Right ventricle myocardium inferior (tissue), 1 donor: Measurements from ENCODE around the gene S100A4. TPM values are rescaled to one million over a fixed set of nuclear protein-coding genes. Genes with fewer than 3 reads are reported as not detected.
A peak's percentile ranks its signal among the peaks of the same experiment; 100 is the strongest.
"Not testable (repeated sequence)": the region's sequence is repeated elsewhere in the genome, so short reads cannot be mapped to it uniquely, and the experiment has no call there.

Experiments
- ATAC-seq: fragments of 200-7000 bp; cut with Tn5 transposase; one replicate; pipeline ENCODE4 v1.9.1; 2020; ENCODE audit warnings: mild to moderate bottlenecking, moderate library complexity
- DNase-seq: peaks from one replicate; pipeline ENCODE4 v3.0.0; 2021; ENCODE audit errors: missing footprints
- intact Hi-C: fragments of 100-400 bp; cut with DNase I; formaldehyde crosslinking; loops from one replicate; pipeline ENCODE4 v1.11.0; 2022
- long read RNA-seq: library from polyadenylated mRNA; unstranded; transcript quantifications from one replicate; pipeline ENCODE4 v2.0.0, GENCODE V29; 2021
- total RNA-seq: library from RNA; stranded (reverse); fragmentation: NEBNext Ultra II Directional; extraction: Animal tissue kit (Norgen Biotek cat#: 25700); gene quantifications from one replicate; pipeline ENCODE4 v1.2.1, GENCODE V29; 2021
- donor health status: DM: no; HTN: yes; CAD: no; lungs with severe emphysema.

The S100A4 gene
- 164 TPM for total RNA-seq
- long read RNA-seq, transcript S100A4-204 (3 exons, 600 nt), result major isoform, 36 of 45 reads
- long read RNA-seq, transcript S100A4-201 (4 exons, 566 nt), result minor isoform, 5 of 45 reads
- long read RNA-seq, partial matches to known transcripts, result 1 of 45 reads
- long read RNA-seq, other reads (novel, unspliced or antisense), result 2 of 45 reads

DNA sequence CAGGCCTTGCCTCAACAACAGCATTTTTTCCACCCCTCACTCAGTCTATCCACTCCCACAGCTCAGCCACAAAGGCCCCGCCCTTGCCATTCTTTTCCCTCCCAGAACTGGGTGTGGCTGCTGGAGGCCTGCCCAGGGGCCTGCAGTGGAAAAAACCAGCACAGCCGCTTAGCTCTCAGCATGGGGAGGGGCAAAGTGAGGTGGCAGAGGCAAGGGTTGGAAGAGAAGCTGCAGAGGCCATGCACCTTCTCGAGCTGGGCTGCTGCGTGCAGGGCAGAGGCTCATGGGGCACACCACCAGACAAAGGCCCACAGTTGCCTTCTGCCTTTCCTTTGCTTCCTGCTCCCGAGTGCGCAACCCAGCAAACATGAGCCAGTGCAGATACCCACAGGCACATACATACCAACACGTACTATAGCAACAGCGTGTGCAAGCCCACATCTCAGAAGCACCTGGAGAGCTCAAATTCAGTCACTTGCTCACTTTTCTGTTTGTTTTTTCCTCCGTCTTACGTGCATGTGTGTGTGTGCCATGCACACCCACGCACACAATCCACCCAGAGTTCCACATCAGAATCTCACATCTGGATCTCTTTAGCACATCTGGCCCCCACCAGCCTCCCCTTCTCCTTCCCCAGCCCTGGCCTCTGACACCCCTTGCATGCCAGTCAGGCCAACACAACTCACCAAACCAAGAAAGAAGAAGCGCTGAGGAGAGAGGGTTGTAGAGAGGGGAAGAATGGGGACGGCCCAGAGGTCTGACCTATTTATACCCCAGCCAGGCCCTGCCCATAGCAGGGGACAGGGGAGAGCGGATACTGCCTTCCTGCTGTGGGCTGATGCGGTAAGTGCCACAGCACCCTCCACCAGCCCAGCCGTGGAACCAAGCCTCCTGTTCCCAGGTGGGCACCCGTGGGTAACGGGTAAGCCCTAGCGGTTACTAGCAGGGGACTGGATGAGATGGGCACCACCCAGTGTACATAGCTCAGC is at the start of gene S100A4:
Gene S100A4, minus strand, starts transcription at position 740 of the 989 bp plus-strand sequence. CDS start 1,012 bp downstream, outside the sequence.
- DNase-seq, result peak; percentile 96
- intact Hi-C loops, result no loop called here

GRCh38 chr1:153592748-153593147 is 47.1 kb upstream of the S100A4 start:
- intact Hi-C loops, result no loop called here
- no peak for ATAC-seq
- DNase-seq, result no peak

More for the DNA sequence above, at the start of gene S100A4:
- ATAC-seq, result peak; percentile 92

GRCh38 chr1:153588482-153588881 is 42.9 kb upstream of the S100A4 start:
- ATAC-seq (no peak), DNase-seq (no peak)
- intact Hi-C loops, result no loop called here

GRCh38 chr1:153588033-153588432 is 42.4 kb upstream of the S100A4 start:
- intact Hi-C loops, DNase-seq: not testable (repeated sequence)

DNA sequence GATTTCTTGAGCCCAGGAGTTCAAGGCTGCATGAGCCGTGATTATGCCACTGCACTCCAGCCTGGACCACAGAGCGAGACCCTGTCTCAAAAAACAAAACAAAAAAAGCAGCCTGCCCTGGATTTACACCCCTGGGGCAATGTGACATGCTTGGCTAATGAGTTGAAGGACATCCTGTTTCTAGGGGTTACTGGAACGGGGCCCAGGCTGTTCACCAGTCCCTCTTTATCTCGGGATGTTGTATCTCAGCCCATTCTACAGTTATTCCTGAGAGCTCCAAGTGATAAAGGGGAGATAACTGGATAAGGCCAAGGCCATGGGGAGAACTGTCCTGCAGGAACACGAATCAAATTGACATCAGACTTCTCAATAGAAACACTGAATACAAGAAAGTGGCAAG is 41.7 kb upstream of the S100A4 start:
- peak; percentile 26 for ATAC-seq
- intact Hi-C loops, result no loop called here
- no peak for DNase-seq

More at GRCh38 chr1:153588033-153588432, 42.4 kb upstream of the S100A4 start:
- ATAC-seq, result not testable (repeated sequence)

DNA sequence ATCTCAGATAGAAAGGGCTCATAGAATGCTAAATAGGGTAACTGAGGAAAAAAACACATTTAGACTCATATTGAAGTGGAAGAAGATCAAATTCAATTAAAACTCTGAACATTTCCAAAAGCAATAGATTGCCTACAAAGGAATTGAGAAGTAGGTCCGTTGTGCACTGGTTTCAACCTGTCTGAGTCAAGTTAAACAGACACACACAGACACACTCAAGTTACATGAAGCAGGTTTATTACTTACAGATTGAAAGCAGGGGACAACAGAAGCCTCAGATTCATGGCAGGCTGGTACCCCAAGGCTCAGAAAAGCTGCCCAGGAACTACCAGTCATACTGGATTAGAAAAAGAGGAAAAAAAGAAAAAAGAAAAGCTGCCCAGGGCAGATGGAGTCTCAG is 40.7 kb upstream of the S100A4 start:
- ATAC-seq (no peak), DNase-seq (no peak)
- intact Hi-C loops, result no loop called here

- ATAC-seq, result no peak
- no peak for DNase-seq
- intact Hi-C loops, result no loop called here
Measured at GRCh38 chr1:153585006-153585405, 39.4 kb upstream of the S100A4 start.

DNA sequence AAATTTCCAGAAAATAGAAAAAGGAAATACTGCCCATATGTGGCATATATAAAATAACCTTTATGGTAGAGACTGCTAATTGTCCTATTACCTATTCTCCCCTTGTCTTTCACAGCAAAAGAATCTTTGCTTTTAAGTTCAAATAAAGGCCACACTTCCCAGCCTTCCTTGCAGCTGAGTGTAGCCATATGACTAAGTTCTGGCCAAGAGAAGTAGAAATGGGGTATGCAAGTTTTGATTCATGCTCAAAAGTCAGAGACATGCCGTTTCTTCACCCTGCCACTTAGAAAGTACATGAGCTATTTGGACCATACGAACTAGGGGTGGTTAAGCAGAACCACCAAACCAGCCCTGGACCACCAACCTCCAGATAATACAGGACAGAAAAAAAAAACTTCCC is 38.4 kb upstream of the S100A4 start:
- intact Hi-C loops, result no loop called here
- no peak for ATAC-seq

DNA sequence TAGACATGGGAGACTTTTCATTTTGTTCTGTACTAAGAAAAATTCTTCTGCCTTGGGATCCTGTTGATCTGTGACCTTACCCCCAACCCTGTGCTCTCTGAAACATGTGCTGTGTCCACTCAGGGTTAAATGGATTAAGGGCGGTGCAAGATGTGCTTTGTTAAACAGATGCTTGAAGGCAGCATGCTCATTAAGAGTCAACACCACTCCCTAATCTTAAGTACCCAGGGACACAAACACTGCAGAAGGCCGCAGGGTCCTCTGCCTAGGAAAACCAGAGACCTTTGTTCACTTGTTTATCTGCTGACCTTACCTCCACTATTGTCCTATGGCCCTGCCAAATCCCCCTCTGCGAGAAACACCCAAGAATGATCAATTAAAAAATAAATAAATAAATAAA is 37.9 kb upstream of the S100A4 start:
- DNase-seq, intact Hi-C loops, ATAC-seq: not testable (repeated sequence)

More for the DNA sequence above, 38.4 kb upstream of the S100A4 start:
- DNase-seq, result no peak

- DNase-seq, ATAC-seq, intact Hi-C loops: not testable (repeated sequence)
Measured at GRCh38 chr1:153582836-153583235, 37.2 kb upstream of the S100A4 start.

DNA sequence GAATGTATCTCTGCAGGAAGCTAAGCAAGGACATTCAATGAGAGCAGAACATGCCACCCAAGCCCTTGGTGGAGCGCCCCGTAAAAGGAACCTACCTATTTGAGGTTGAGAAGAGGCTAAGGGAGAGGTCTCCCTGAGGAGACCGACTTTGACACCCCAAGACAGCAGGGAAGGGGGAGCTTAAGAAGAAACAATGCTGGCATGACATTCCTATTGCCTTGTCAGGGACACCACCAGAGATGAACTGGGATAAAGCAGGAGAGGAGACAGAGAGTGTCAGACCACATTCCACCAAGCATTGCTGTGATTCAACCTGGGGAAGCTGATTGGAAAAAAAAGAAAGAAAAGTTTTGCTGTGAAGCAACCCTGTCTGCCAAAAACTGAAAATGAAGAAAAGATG is 33.3 kb upstream of the S100A4 start:
- intact Hi-C loops, result loop anchor here (10.0 kb wide), 1 partner anchor 176 kb away; no protein-coding TSS in a partner anchor
- ATAC-seq (no peak), DNase-seq (no peak)

DNA sequence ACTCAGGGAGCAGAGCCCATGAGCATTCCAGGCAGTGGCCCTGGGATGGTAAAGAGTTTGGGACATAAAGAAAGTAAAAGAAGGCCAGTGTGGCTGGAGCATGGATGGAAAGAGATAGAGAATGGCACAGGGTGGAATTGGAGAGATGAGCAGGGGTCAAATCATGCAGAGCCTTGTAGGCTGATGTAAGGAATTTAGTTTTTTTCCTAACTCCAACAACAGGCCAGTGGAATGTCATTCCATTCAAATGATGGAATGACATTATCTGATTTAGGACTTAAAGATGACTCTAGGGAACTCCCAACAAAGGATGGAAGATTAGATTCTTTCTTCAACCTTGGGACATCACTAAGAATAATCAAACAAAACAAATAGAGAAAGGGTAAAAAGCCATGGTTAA is 32.9 kb upstream of the S100A4 start:
- DNase-seq (no peak), ATAC-seq (no peak)
- intact Hi-C loops, result loop anchor here (10.0 kb wide), 1 partner anchor 176 kb away; no protein-coding TSS in a partner anchor

DNA sequence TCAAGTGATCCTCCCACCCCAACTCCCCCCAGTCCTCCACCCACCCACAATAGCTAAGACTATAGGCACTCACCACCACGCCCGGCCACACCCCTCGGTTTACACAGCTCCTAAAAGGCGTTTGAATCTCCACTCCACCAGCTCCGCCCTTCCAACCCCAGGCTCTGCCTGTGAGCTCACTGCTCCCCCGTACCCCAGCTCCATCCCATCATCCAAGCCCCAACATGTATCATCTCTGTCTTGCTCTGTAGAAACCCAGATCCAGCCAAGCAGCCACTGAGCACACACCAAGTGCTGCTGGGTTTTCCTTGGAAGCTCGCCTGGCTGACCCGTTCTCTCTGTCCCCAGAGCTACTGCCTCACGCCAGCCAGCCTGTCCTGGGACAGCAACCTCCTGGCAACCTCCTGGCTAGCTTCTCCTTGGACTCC is 32.0 kb upstream of the S100A4 start:
- DNase-seq, result no peak
- ATAC-seq, result peak; percentile 69
- intact Hi-C loops, result loop anchor here (10.0 kb wide), 1 partner anchor 177 kb away; no protein-coding TSS in a partner anchor

DNA sequence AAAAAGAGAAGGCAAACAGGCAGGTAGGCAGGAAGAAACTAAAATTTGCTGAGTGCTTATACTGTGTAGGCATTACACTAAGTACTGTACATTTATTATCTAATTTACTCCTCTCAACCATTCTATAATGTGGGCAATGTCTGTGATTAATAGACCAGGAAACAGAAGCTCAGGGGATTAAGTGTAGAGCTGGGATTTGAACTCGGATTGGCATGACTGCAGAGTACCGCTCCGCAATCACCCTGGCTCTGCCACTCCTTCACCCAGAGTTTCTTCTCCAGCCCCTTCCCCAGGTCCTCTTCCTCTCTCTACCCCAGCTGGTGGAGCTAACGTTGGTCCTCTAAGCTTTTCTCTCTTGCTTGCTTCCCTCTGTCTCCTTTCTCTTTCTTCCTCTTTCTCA is 31.5 kb upstream of the S100A4 start:
- DNase-seq (no peak), ATAC-seq (no peak)
- intact Hi-C loops, result loop anchor here (10.0 kb wide), 1 partner anchor 178 kb away; no protein-coding TSS in a partner anchor

- ATAC-seq, DNase-seq: not testable (repeated sequence)
- intact Hi-C loops, result loop anchor here (10.0 kb wide), 1 partner anchor 179 kb away; no protein-coding TSS in a partner anchor
Measured at GRCh38 chr1:153575497-153575896, 29.9 kb upstream of the S100A4 start.

DNA sequence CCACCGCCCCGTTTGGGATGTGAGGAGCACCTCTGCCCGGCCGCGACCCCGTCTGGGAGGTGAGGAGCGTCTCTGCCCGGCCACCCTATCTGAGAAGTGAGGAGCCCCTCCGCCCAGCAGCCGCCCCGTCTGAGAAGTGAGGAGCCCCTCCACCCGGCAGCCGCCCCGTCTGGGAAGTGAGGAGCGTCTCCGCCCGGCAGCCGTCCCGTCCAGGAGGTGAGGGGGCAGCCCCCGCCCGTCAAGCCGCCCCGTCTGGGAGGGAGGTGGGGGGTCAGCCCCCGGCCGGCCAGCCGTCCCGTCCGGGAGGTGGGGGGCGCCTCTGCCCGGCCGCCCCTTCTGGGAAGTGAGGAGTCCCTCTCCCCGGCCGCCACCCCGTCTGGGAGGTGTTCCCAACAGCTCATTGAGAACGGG is 29.5 kb upstream of the S100A4 start:
- not testable (repeated sequence) for ATAC-seq, DNase-seq

DNA sequence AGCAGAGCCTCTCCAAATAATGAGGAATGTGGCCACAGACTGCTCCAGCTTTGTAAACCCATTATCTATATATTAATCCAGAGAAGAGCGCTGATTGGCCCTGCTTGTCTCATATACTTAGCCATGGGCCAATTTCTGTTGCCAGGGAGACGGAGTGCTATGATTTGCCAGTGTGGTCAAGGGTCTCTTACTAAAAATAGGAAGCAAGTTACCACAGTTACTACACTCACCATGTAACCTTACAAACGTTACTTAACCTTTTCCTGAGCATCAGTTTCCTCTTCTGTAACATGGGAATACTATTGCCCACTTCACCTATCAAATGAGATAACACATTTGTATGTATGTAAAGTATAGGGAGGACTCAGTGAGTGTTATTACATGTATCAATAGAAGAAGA is 27.7 kb upstream of the S100A4 start:
- ATAC-seq (no peak), DNase-seq (no peak)
- intact Hi-C loops, result loop anchor here (5.0 to 10.0 kb wide), 4 partner anchors 39 to 181 kb away; partner anchors contain the start of genes ILF2, S100A16 and SNAPIN

More for the DNA sequence above, 29.5 kb upstream of the S100A4 start:
- intact Hi-C loops, result loop anchor here (10.0 kb wide), 1 partner anchor 180 kb away; no protein-coding TSS in a partner anchor

GRCh38 chr1:153572569-153573015 is 27.0 kb upstream of the S100A4 start:
- DNase-seq, result peak; percentile 88

DNA sequence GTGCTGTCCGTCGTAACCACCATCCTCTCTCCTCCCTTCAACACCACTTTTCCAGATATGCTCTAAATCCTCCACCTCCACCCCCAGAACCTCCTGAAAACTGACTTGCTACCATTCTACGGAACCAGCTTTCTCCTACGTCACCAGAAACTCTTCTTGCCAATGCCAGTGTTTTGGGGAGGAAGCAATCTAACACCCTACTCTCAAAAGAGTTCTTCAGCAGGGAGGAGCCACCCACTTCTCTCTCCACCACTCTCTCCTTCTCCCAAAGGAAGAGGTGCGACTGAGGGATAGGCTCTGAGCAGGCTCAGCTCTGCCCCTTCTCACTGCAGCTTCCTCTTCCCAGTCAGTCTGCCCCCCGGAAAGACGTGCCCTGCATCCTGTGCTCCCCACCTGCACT is 26.1 kb upstream of the S100A4 start:
- intact Hi-C loops, result loop anchor here (5.0 to 10.0 kb wide), 4 partner anchors 41 to 183 kb away; partner anchors contain the start of genes ILF2, S100A16 and SNAPIN
- DNase-seq (no peak), ATAC-seq (no peak)

More at GRCh38 chr1:153572569-153573015, 27.0 kb upstream of the S100A4 start:
- intact Hi-C loops, result loop anchor here (5.0 to 10.0 kb wide), 4 partner anchors 40 to 182 kb away; partner anchors contain the start of genes ILF2, S100A16 and SNAPIN
- ATAC-seq, result peak; percentile 91
